Liver (tissue), 9 donors: ENCODE measurements around the gene CCNL1. TPM values are rescaled to one million over a fixed set of nuclear protein-coding genes. Genes with fewer than 3 reads are reported as not detected.
A peak's percentile ranks its signal among the peaks of the same experiment; 100 is the strongest.

Source experiments
- DNase-seq: peaks from one replicate; pipeline ENCODE4 v3.0.0-alpha.2; 2017; ENCODE audit warnings: low spot score
- H3K27ac ChIP-seq, 2 donors: one replicate each; pipeline ENCODE4 v1.7.0; 2013; ENCODE audit warnings: inconsistent platforms in 2 of 2, low read length in 2 of 2, control low read depth in 1 of 2, low read depth in 1 of 2, mild to moderate bottlenecking in 1 of 2
- H3K27me3 ChIP-seq, 4 donors: one replicate each; pipeline versions ENCODE4 v1.6.1 to v1.7.0; 2013; ENCODE audit warnings: low read length in 3 of 4, inconsistent platforms in 1 of 4, mild to moderate bottlenecking in 1 of 4, moderate library complexity in 1 of 4; ENCODE audit not compliant: control insufficient read depth in 4 of 4, insufficient read depth in 4 of 4
- H3K36me3 ChIP-seq, 4 donors: one replicate each; pipeline versions ENCODE4 v1.6.1 to v1.7.0; 2013; ENCODE audit warnings: low read length in 3 of 4, mild to moderate bottlenecking in 3 of 4, low read depth in 1 of 4, moderate library complexity in 1 of 4; ENCODE audit not compliant: control insufficient read depth in 4 of 4, insufficient read depth in 3 of 4
- H3K4me1 ChIP-seq, 4 donors: one replicate each; pipeline versions ENCODE4 v1.6.1 to v1.7.0; 2013; ENCODE audit warnings: low read length in 3 of 4, mild to moderate bottlenecking in 3 of 4, moderate library complexity in 1 of 4; ENCODE audit not compliant: control insufficient read depth in 4 of 4, insufficient read depth in 4 of 4
- H3K4me3 ChIP-seq, 3 donors: one replicate each; pipeline versions ENCODE4 v1.6.1 to v1.7.0; 2013; ENCODE audit warnings: low read length in 3 of 3, control low read depth in 1 of 3, low read depth in 1 of 3, mild to moderate bottlenecking in 1 of 3
- H3K9ac ChIP-seq, 2 donors: one replicate each; pipeline ENCODE4 v1.7.0; 2013; ENCODE audit warnings: low read length in 2 of 2, mild to moderate bottlenecking in 2 of 2, moderate library complexity in 2 of 2, control low read depth in 1 of 2, low read depth in 1 of 2
- H3K9me3 ChIP-seq, 4 donors: one replicate each; pipeline versions ENCODE4 v1.6.1 to v1.7.0; 2013; ENCODE audit warnings: low read length in 3 of 4; ENCODE audit not compliant: control insufficient read depth in 4 of 4
- EGR1 ChIP-seq, 2 donors: IDR thresholded peaks; 2 replicates each; pipeline ENCODE4 v1.6.1; 2016 to 2018; ENCODE audit warnings: antibody characterized with exemption in 2 of 2, low read depth in 2 of 2
- FOXA1 ChIP-seq: IDR thresholded peaks from 2 replicates; pipeline ENCODE4 v1.6.1; 2016; ENCODE audit warnings: antibody characterized with exemption
- FOXA2 ChIP-seq: IDR thresholded peaks from 2 replicates; pipeline ENCODE4 v1.6.1; 2016; ENCODE audit warnings: antibody characterized with exemption
- GABPA ChIP-seq, 2 donors: IDR thresholded peaks in 1 of 2; conservative IDR thresholded peaks in 1 of 2; 2 replicates each; pipeline ENCODE4 v1.6.1; 2016; ENCODE audit warnings: antibody characterized with exemption in 2 of 2, mild to moderate bottlenecking in 1 of 2, moderate library complexity in 1 of 2
- HNF4A ChIP-seq, 2 donors: conservative IDR thresholded peaks; 2 replicates each; pipeline ENCODE4 v1.6.1; 2016; ENCODE audit warnings: antibody characterized with exemption in 2 of 2, mild to moderate bottlenecking in 2 of 2
- HNF4G ChIP-seq: IDR thresholded peaks from 2 replicates; pipeline ENCODE4 v1.6.1; 2016; ENCODE audit warnings: antibody characterized with exemption
- JUND ChIP-seq, 2 donors: IDR thresholded peaks; 2 replicates each; pipeline ENCODE4 v1.6.1; 2016; ENCODE audit warnings: antibody characterized with exemption in 2 of 2
- NR2F2 ChIP-seq: IDR thresholded peaks from 2 replicates; pipeline ENCODE4 v1.6.1; 2016; ENCODE audit warnings: antibody characterized with exemption
- RAD21 ChIP-seq, 2 donors: IDR thresholded peaks; 2 replicates each; pipeline ENCODE4 v1.6.1; 2016; ENCODE audit warnings: antibody characterized with exemption in 2 of 2, mild to moderate bottlenecking in 2 of 2
- RXRA ChIP-seq, 2 donors: IDR thresholded peaks; 2 replicates each; pipeline ENCODE4 v1.6.1; 2017 to 2018; ENCODE audit warnings: antibody characterized with exemption in 2 of 2, mild to moderate bottlenecking in 1 of 2
- SP1 ChIP-seq: IDR thresholded peaks from 2 replicates; pipeline ENCODE4 v1.6.1; 2018; ENCODE audit warnings: antibody characterized with exemption, mild to moderate bottlenecking
- TAF1 ChIP-seq: conservative IDR thresholded peaks from 2 replicates; pipeline ENCODE4 v1.6.1; 2016; ENCODE audit warnings: antibody characterized with exemption, mild to moderate bottlenecking
- YY1 ChIP-seq: IDR thresholded peaks from 2 replicates; pipeline ENCODE4 v1.6.1; 2016; ENCODE audit warnings: antibody characterized with exemption, mild to moderate bottlenecking
- WGBS: extraction: QIAGEN DNeasy Blood & Tissue Kit; methylation state at CpG from one replicate; pipeline ENCODE4 v1.1.7; 2013; 5-methylcytosine and 5-hydroxymethylcytosine counted together
- polyA plus RNA-seq, 2 donors: library from polyadenylated mRNA; stranded (reverse) in 1 of 2; unstranded in 1 of 2; fragments of 200-250 nt in 1 of 2; fragments of >200 nt in 1 of 2; fragmentation: Nextera tagmentation in 1 of 2; extraction: Ambion mirVana in 1 of 2; gene quantifications; one replicate each; pipeline versions ENCODE4 v1.2.1 to v1.2.3, GENCODE V29; 2013 to 2015
- total RNA-seq, 2 donors: library from RNA; depleted of rRNA; stranded (reverse); fragments of >200 nt; gene quantifications; one replicate each; pipeline ENCODE4 v1.2.3, GENCODE V29; 2014
- TF ChIP-seq, protein P1 (sequence below): fragments of 150-350 bp; IDR thresholded peaks from 2 replicates; pipeline ENCODE4 v1.5.1; 2017; ENCODE audit warnings: improper control_type of control experiment, low read depth, low read length; ENCODE audit not compliant: missing input control
- TF ChIP-seq, protein P2 (sequence below): IDR thresholded peaks from 2 replicates; pipeline ENCODE4 v1.6.1; 2016; ENCODE audit warnings: antibody characterized with exemption, mild to moderate bottlenecking
- TF ChIP-seq, protein P3 (sequence below): IDR thresholded peaks from 2 replicates; pipeline ENCODE4 v1.6.1; 2016; ENCODE audit warnings: antibody characterized with exemption
- TF ChIP-seq, protein P4 (sequence below): IDR thresholded peaks from 2 replicates; pipeline ENCODE4 v1.6.1; 2016; ENCODE audit warnings: antibody characterized with exemption
- TF ChIP-seq, protein P5 (sequence below): IDR thresholded peaks from 2 replicates; pipeline ENCODE4 v1.6.1; 2016; ENCODE audit warnings: antibody characterized with exemption
- donor health status: healthy.
- donor health status: healthy.
- donor health status: healthy.
- donor health status: healthy.
- donor health status: healthy.

CCNL1 gene
- total and polyA plus RNA-seq, 4 donors: 22.7 to 163 (median 95.0) TPM

DNA sequence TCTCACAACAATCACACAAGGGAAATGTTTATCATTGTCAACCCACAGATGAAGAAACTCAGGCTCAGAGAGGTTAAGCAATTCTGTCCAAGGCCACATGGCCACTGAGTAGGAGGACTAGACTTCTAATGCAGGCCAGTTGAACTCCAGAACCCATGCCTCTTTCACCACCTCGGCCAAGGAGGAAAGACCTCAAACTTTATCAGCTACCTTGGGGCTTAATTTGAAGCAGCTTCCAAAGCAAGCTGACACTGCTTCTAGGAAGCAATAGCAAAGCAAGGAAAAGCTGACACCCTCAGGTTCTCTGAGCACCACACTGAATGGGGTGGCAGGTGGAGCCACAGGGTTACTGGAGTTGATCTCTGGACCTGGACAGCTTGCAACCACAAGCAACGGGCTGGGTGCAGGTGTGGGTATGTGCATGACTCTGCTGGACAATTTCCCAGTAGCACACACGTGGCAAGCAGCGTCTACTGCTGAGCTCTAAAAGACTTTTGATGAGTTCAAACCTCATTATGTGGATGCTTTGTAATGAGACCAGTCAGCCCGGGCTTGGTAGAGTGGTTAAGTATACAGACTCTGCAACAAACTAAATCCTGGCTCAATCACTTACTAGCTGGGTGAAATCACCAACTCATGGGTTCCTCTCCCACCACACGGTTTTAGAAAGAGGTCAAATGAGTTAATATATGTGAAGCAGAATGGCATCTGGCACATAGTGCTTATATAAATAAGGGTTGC is 23.1 kb downstream of the CCNL1 start (continued):
- TF ChIP-seq, protein P1, sequence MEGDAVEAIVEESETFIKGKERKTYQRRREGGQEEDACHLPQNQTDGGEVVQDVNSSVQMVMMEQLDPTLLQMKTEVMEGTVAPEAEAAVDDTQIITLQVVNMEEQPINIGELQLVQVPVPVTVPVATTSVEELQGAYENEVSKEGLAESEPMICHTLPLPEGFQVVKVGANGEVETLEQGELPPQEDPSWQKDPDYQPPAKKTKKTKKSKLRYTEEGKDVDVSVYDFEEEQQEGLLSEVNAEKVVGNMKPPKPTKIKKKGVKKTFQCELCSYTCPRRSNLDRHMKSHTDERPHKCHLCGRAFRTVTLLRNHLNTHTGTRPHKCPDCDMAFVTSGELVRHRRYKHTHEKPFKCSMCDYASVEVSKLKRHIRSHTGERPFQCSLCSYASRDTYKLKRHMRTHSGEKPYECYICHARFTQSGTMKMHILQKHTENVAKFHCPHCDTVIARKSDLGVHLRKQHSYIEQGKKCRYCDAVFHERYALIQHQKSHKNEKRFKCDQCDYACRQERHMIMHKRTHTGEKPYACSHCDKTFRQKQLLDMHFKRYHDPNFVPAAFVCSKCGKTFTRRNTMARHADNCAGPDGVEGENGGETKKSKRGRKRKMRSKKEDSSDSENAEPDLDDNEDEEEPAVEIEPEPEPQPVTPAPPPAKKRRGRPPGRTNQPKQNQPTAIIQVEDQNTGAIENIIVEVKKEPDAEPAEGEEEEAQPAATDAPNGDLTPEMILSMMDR: no peak
- TF ChIP-seq SP1 (peak; percentile 95), RAD21 (IDR thresholded peaks at IDR 0.05) (no peak), YY1 (peak; percentile 69)

DNA sequence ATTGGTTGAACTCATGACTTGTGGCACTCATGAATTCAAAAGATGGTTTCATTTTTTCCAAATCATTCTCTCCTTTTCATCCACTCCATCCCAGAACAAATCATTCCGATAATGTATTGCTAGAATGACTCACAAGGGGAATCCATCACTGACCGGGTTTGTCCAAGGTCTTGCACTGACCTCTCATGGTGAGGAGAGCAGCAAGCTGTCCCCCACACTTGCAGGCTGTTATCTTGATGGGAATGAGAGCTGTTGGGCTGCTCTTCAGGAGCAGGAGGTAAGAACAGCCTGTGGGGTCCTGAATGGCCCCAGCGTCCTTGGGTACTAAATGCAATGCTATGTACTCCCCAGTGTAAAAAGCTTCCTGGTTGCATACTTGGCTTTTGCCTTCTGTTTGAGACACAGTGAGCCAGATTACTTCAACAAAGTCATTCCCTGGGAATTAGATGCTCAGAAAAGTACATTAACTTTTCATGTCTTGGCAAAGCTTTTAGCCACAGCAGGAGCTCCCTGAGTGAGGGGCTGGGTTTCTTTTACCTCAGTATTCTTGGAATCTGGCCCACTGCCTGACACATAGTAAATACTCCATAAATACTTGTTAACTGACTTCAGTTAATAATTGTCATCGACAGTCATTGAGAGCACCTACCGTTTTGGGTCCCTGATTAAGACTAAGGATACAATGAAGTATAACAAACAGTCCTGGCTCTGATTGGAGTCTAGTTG is 24.1 kb downstream of the CCNL1 start:
- 34% methylated on average over 5 of the region's 5 CpGs for WGBS
- DNase-seq: no peak
- Histone ChIP-seq H3K9ac (peak overlapping the region in 1 of 2 donors; percentile 97), H3K36me3 (peaks cover 0 to 6% (median 0%) of the 10 kb centered on the region in 4 donors), H3K27me3 (no peaks in the 10 kb centered on the region), H3K27ac (peak overlapping the region; percentile 94 to 95), H3K4me1 (peaks cover 20 to 50% (median 41%) of the 10 kb centered on the region in 4 donors), H3K9me3 (no peaks in the 10 kb centered on the region), H3K4me3 (no peak overlapping the region)
- TF ChIP-seq YY1 (no peak), RXRA (IDR thresholded peaks at IDR 0.05) (peak in 1 of 2 donors; percentile 47), RAD21 (IDR thresholded peaks at IDR 0.05) (peak; percentile 61 to 77), JUND (IDR thresholded peaks at IDR 0.05) (peak in 1 of 2 donors; percentile 74), SP1 (no peak), GABPA (IDR thresholded peaks at IDR 0.05 in 1 of 2, conservative IDR thresholded peaks at IDR 0.05 in 1 of 2) (no peak), TAF1 (no peak), FOXA2 (no peak), NR2F2 (no peak), HNF4G (no peak), FOXA1 (no peak), HNF4A (conservative IDR thresholded peaks at IDR 0.05) (peak in 1 of 2 donors; percentile 10), EGR1 (IDR thresholded peaks at IDR 0.05; ENCODE audit: low read depth in 2 of 2) (no peak)
- TF ChIP-seq, protein P1: peak; percentile 24
- TF ChIP-seq, protein P2, sequence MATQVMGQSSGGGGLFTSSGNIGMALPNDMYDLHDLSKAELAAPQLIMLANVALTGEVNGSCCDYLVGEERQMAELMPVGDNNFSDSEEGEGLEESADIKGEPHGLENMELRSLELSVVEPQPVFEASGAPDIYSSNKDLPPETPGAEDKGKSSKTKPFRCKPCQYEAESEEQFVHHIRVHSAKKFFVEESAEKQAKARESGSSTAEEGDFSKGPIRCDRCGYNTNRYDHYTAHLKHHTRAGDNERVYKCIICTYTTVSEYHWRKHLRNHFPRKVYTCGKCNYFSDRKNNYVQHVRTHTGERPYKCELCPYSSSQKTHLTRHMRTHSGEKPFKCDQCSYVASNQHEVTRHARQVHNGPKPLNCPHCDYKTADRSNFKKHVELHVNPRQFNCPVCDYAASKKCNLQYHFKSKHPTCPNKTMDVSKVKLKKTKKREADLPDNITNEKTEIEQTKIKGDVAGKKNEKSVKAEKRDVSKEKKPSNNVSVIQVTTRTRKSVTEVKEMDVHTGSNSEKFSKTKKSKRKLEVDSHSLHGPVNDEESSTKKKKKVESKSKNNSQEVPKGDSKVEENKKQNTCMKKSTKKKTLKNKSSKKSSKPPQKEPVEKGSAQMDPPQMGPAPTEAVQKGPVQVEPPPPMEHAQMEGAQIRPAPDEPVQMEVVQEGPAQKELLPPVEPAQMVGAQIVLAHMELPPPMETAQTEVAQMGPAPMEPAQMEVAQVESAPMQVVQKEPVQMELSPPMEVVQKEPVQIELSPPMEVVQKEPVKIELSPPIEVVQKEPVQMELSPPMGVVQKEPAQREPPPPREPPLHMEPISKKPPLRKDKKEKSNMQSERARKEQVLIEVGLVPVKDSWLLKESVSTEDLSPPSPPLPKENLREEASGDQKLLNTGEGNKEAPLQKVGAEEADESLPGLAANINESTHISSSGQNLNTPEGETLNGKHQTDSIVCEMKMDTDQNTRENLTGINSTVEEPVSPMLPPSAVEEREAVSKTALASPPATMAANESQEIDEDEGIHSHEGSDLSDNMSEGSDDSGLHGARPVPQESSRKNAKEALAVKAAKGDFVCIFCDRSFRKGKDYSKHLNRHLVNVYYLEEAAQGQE: no peak
- TF ChIP-seq, protein P3, sequence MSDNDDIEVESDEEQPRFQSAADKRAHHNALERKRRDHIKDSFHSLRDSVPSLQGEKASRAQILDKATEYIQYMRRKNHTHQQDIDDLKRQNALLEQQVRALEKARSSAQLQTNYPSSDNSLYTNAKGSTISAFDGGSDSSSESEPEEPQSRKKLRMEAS: no peak
- TF ChIP-seq, protein P4, sequence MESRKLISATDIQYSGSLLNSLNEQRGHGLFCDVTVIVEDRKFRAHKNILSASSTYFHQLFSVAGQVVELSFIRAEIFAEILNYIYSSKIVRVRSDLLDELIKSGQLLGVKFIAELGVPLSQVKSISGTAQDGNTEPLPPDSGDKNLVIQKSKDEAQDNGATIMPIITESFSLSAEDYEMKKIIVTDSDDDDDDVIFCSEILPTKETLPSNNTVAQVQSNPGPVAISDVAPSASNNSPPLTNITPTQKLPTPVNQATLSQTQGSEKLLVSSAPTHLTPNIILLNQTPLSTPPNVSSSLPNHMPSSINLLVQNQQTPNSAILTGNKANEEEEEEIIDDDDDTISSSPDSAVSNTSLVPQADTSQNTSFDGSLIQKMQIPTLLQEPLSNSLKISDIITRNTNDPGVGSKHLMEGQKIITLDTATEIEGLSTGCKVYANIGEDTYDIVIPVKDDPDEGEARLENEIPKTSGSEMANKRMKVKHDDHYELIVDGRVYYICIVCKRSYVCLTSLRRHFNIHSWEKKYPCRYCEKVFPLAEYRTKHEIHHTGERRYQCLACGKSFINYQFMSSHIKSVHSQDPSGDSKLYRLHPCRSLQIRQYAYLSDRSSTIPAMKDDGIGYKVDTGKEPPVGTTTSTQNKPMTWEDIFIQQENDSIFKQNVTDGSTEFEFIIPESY: no peak
- TF ChIP-seq, protein P5, sequence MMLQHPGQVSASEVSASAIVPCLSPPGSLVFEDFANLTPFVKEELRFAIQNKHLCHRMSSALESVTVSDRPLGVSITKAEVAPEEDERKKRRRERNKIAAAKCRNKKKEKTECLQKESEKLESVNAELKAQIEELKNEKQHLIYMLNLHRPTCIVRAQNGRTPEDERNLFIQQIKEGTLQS: no peak
